WTC11 (cell line): ENCODE measurements around the gene WIPF3.

Experiments used
- CTCF ChIP-seq: fragments of 200-600 bp; IDR thresholded peaks from 2 replicates; pipeline ENCODE4 v1.8.0; 2022; ENCODE audit warnings: antibody characterized with exemption
- ETV6 ChIP-seq: sonication (generic); formaldehyde crosslinking; IDR thresholded peaks from 2 replicates; pipeline ENCODE4 v1.8.1; 2022; ENCODE audit warnings: mild to moderate bottlenecking, missing genetic modification reagents
- MAX ChIP-seq: sonication (generic); formaldehyde crosslinking; IDR thresholded peaks from 2 replicates; pipeline ENCODE4 v1.8.0; 2022; ENCODE audit warnings: mild to moderate bottlenecking, missing genetic modification reagents
- TEAD4 ChIP-seq: sonication (generic); formaldehyde crosslinking; IDR thresholded peaks from 2 replicates; pipeline ENCODE4 v1.8.0; 2022; ENCODE audit warnings: mild to moderate bottlenecking, missing genetic modification reagents
- USF1 ChIP-seq: sonication (generic); formaldehyde crosslinking; IDR thresholded peaks from 2 replicates; pipeline ENCODE4 v1.8.0; 2022; ENCODE audit warnings: mild to moderate bottlenecking, missing genetic modification reagents
- ZBTB21 ChIP-seq: sonication (generic); formaldehyde crosslinking; IDR thresholded peaks from 2 replicates; pipeline ENCODE4 v1.8.1; 2023; ENCODE audit warnings: mild to moderate bottlenecking, missing genetic modification reagents, borderline replicate concordance
- ZNF396 ChIP-seq: fragments of 250-450 bp; sonication (Bioruptor Pico); IDR thresholded peaks from 2 replicates; pipeline ENCODE4 v1.8.0; 2021; ENCODE audit warnings: mild to moderate bottlenecking, moderate library complexity, borderline replicate concordance

GRCh38 chr7:29879609-29880008, 73.3 kb downstream of the WIPF3 start:
- TF ChIP-seq CTCF: no peak
- TF ChIP-seq ETV6 (CRISPR knock-in tag): no peak
- no peak for TF ChIP-seq USF1 (CRISPR knock-in tag)
- no peak for TF ChIP-seq ZBTB21 (CRISPR knock-in tag)
- TF ChIP-seq ZNF396 (CRISPR knock-in tag): no peak
- no peak for TF ChIP-seq TEAD4 (CRISPR knock-in tag)
- no peak for TF ChIP-seq MAX (CRISPR knock-in tag)
